H9 (cell line): ENCODE data around the gene BLMH. TPM values are rescaled to one million over a fixed set of nuclear protein-coding genes. Genes with fewer than 3 reads are reported as not detected.

ENCODE experiments used
- DNase-seq: peaks from one replicate; pipeline ENCODE4 v3.0.0-alpha.2; 2017
- H2AFZ ChIP-seq: one replicate; pipeline ENCODE4 v1.6.1; 2013; ENCODE audit warnings: mild to moderate bottlenecking, low read length, control low read depth, moderate library complexity
- H2AK5ac ChIP-seq: 2 replicates; pipeline ENCODE4 v1.6.1; 2013; ENCODE audit warnings: low read length, control low read depth, mixed read lengths; ENCODE audit not compliant: insufficient read length
- H2BK120ac ChIP-seq: one replicate; pipeline ENCODE4 v1.6.1; 2013; ENCODE audit warnings: low read depth, mild to moderate bottlenecking, low read length, control low read depth, inconsistent platforms; ENCODE audit not compliant: poor library complexity, severe bottlenecking
- H2BK12ac ChIP-seq: 2 replicates; pipeline ENCODE4 v1.6.1; 2013; ENCODE audit warnings: low read length, control low read depth, mixed read lengths, low read depth; ENCODE audit not compliant: insufficient read length
- H2BK15ac ChIP-seq: 2 replicates; pipeline ENCODE4 v1.6.1; 2013; ENCODE audit warnings: low read depth, low read length, control low read depth
- H2BK20ac ChIP-seq: one replicate; pipeline ENCODE4 v1.6.1; 2013; ENCODE audit warnings: low read depth, mild to moderate bottlenecking, low read length, control low read depth, inconsistent platforms; ENCODE audit not compliant: poor library complexity, severe bottlenecking
- H2BK5ac ChIP-seq: 2 replicates; pipeline ENCODE4 v1.6.1; 2013; ENCODE audit warnings: low read length, control low read depth, mixed read lengths; ENCODE audit not compliant: insufficient read length
- H3K14ac ChIP-seq: 2 replicates; pipeline ENCODE4 v1.6.1; 2013; ENCODE audit warnings: low read length, control low read depth; ENCODE audit not compliant: insufficient read depth
- H3K18ac ChIP-seq: 2 replicates; pipeline ENCODE4 v1.6.1; 2013; ENCODE audit warnings: low read depth, mild to moderate bottlenecking, mixed read lengths, low read length, control low read depth; ENCODE audit not compliant: insufficient read length
- H3K23ac ChIP-seq: 2 replicates; pipeline ENCODE4 v1.6.1; 2013; ENCODE audit warnings: low read length, control low read depth, mixed read lengths, low read depth; ENCODE audit not compliant: insufficient read length
- H3K23me2 ChIP-seq: 2 replicates; pipeline ENCODE4 v1.6.1; 2013; ENCODE audit warnings: low read depth, mild to moderate bottlenecking, mixed read lengths, low read length, control low read depth; ENCODE audit not compliant: insufficient read length, poor library complexity, severe bottlenecking
- H3K27ac ChIP-seq: 2 replicates; pipeline ENCODE4 v1.5.1; 2013; ENCODE audit warnings: low read length, control low read depth, mixed read lengths, low read depth; ENCODE audit not compliant: insufficient read length
- H3K27me3 ChIP-seq: 2 replicates; pipeline ENCODE4 v1.6.1; 2013; ENCODE audit warnings: low read length, control low read depth, inconsistent platforms; ENCODE audit not compliant: insufficient read depth
- H3K4ac ChIP-seq: 2 replicates; pipeline ENCODE4 v1.6.1; 2013; ENCODE audit warnings: low read depth, mild to moderate bottlenecking, control low read depth, inconsistent platforms, low read length, moderate library complexity
- H3K4me1 ChIP-seq: 2 replicates; pipeline ENCODE4 v1.6.1; 2013; ENCODE audit warnings: low read length, control low read depth, inconsistent platforms; ENCODE audit not compliant: insufficient read depth
- H3K4me2 ChIP-seq: 2 replicates; pipeline ENCODE4 v1.6.1; 2013; ENCODE audit warnings: low read length, control low read depth, mixed read lengths; ENCODE audit not compliant: insufficient read length, insufficient read depth
- H3K56ac ChIP-seq: 2 replicates; pipeline ENCODE4 v1.6.1; 2013; ENCODE audit warnings: low read depth, mild to moderate bottlenecking, mixed read lengths, low read length, control low read depth; ENCODE audit not compliant: insufficient read length
- H3K79me1 ChIP-seq: 2 replicates; pipeline ENCODE4 v1.6.1; 2013; ENCODE audit warnings: low read depth, mild to moderate bottlenecking, moderate library complexity, low read length, control low read depth, inconsistent platforms; ENCODE audit not compliant: insufficient read depth, poor library complexity, severe bottlenecking
- H3K79me2 ChIP-seq: 2 replicates; pipeline ENCODE4 v1.6.1; 2013; ENCODE audit warnings: low read length, control low read depth, inconsistent platforms; ENCODE audit not compliant: insufficient read depth
- H3K9ac ChIP-seq: 2 replicates; pipeline ENCODE4 v1.6.1; 2013; ENCODE audit warnings: low read length, control low read depth, mixed read lengths; ENCODE audit not compliant: insufficient read length; ENCODE audit errors: extremely low read depth
- H3K9me3 ChIP-seq: one replicate; pipeline ENCODE4 v1.6.1; 2013; ENCODE audit warnings: low read depth, low read length, inconsistent platforms; ENCODE audit not compliant: control insufficient read depth
- H3T11ph ChIP-seq: one replicate; pipeline ENCODE4 v1.6.1; 2013; ENCODE audit warnings: mild to moderate bottlenecking, low read length, control low read depth, inconsistent platforms
- H4K20me1 ChIP-seq: one replicate; pipeline ENCODE4 v1.6.1; 2013; ENCODE audit not compliant: control insufficient read depth, insufficient read length, insufficient read depth
- H4K5ac ChIP-seq: 2 replicates; pipeline ENCODE4 v1.6.1; 2013; ENCODE audit warnings: low read depth, mild to moderate bottlenecking, mixed read lengths, low read length, control low read depth; ENCODE audit not compliant: insufficient read length
- H4K8ac ChIP-seq: replicated peaks from 2 replicates; pipeline ENCODE4 v1.6.1; 2013; ENCODE audit warnings: low read length, control low read depth, mixed read lengths, low read depth; ENCODE audit not compliant: insufficient read length
- H4K91ac ChIP-seq: 2 replicates; pipeline ENCODE4 v1.6.1; 2013; ENCODE audit warnings: low read depth, mild to moderate bottlenecking, moderate library complexity, mixed read lengths, low read length, control low read depth; ENCODE audit not compliant: insufficient read length
- H3K27ac Mint-ChIP-seq, 3 experiments: 2 replicates in 2 of 3; 3 replicates in 1 of 3; pipeline ENCODE4 v1.8.0; 2020 to 2021; ENCODE audit warnings: mixed read lengths in 3 of 3, mild to moderate bottlenecking in 1 of 3, moderate library complexity in 1 of 3
- H3K27me3 Mint-ChIP-seq: 2 replicates; pipeline ENCODE4 v1.8.0; 2021; ENCODE audit warnings: low read depth, mild to moderate bottlenecking, moderate library complexity, mixed read lengths
- H3K36me3 Mint-ChIP-seq, 3 experiments: 2 replicates in 2 of 3; 3 replicates in 1 of 3; pipeline ENCODE4 v1.8.0; 2020 to 2021; ENCODE audit warnings: low read depth in 3 of 3, mixed read lengths in 3 of 3; ENCODE audit not compliant: insufficient read depth in 1 of 3
- H3K4me1 Mint-ChIP-seq, 2 experiments: 2 replicates each; pipeline ENCODE4 v1.8.0; 2020; ENCODE audit warnings: mixed read lengths in 2 of 2
- H3K4me3 Mint-ChIP-seq, 2 experiments: 2 replicates in 1 of 2; 3 replicates in 1 of 2; pipeline ENCODE4 v1.8.0; 2020 to 2021; ENCODE audit warnings: mild to moderate bottlenecking in 2 of 2, mixed read lengths in 2 of 2, moderate library complexity in 1 of 2
- H3K9me3 Mint-ChIP-seq, 2 experiments: 2 replicates in 1 of 2; 3 replicates in 1 of 2; pipeline ENCODE4 v1.8.0; 2020; ENCODE audit warnings: mild to moderate bottlenecking in 2 of 2, mixed read lengths in 2 of 2, moderate library complexity in 1 of 2
- CTCF ChIP-seq: fragments of 200-600 bp; sonication (generic); conservative IDR thresholded peaks from 3 replicates; pipeline ENCODE4 v1.8.0; 2021; ENCODE audit warnings: antibody characterized with exemption, mild to moderate bottlenecking
- WGBS: extraction: QIAGEN DNeasy Blood & Tissue Kit; methylation state at CpG from one replicate; pipeline ENCODE4 v1.1.7; 2013; ENCODE audit warnings: missing lambda C conversion rate, low lambda C conversion rate, mixed read lengths; ENCODE audit not compliant: insufficient read length; ENCODE audit errors: extremely low coverage; 5-methylcytosine and 5-hydroxymethylcytosine counted together
- total RNA-seq: library from RNA; stranded (reverse); gene quantifications from 2 replicates; pipeline ENCODE4 v1.2.1, GENCODE V29; 2021

Gene BLMH
- total RNA-seq, 1 experiment from 2014 or later: 74.7 TPM

GRCh38 chr17:30340801-30341356, 49.1 kb upstream of the BLMH start:
- WGBS: no CpG with 5 or more reads among the region's 6 CpGs
- Histone ChIP-seq H3K18ac (no peak overlapping the region), H4K20me1 (no peaks in the 10 kb centered on the region), H3K14ac (no peak overlapping the region), H2AK5ac (no peak overlapping the region), H4K5ac (no peak overlapping the region), H4K91ac (no peak overlapping the region), H3K27me3 (no peaks in the 10 kb centered on the region; the same call in 1 of the 2 replicates), H3K23me2 (no peaks in the 10 kb centered on the region), H3K9ac (no peak overlapping the region), H3K79me2 (no peaks in the 10 kb centered on the region), H3K4ac (no peak overlapping the region), H3K9me3 (no peaks in the 10 kb centered on the region), H2BK15ac (no peak overlapping the region), H3T11ph (no peak overlapping the region), H4K8ac (no peak overlapping the region), H3K4me1 (peaks cover 3% of the 10 kb centered on the region; the same call in 1 of the 2 replicates), H2AFZ (peak overlapping the region; percentile 2), H2BK20ac (no peak overlapping the region), H3K56ac (no peak overlapping the region), H3K23ac (no peak overlapping the region), H3K27ac (no peak overlapping the region), H3K4me2 (no peak overlapping the region), H2BK5ac (no peak overlapping the region), H3K79me1 (no peaks in the 10 kb centered on the region), H2BK120ac (no peak overlapping the region), H2BK12ac (no peak overlapping the region)
- Mint-ChIP-seq H3K4me3 (peak overlapping the region in 1 of 2 experiments; percentile 7; a peak in 2 of 5 replicates), H3K4me1 (peaks cover 13 to 14% of the 10 kb centered on the region in 2 experiments), H3K27me3 (peaks cover 13% of the 10 kb centered on the region), H3K9me3 (no peaks in the 10 kb centered on the region), H3K36me3 (no peaks in the 10 kb centered on the region), H3K27ac (peak overlapping the region in 2 of 3 experiments; percentile 37 to 91; a peak in 2 of 7 replicates)
- DNase-seq: no peak
- no peak for TF ChIP-seq CTCF
